ENCODE data around the gene OXLD1. TPM values are rescaled to one million over a fixed set of nuclear protein-coding genes. Genes with fewer than 3 reads are reported as not detected.
A peak's percentile ranks its signal among the peaks of the same experiment; 100 is the strongest.

The OXLD1 gene
- total and polyA plus RNA-seq, 10 of the 15 experiments (the other 5 are each of a cell fraction or from before 2014, with no cell fraction given): 4.6 to 89.5 (median 39.8) TPM

DNA sequence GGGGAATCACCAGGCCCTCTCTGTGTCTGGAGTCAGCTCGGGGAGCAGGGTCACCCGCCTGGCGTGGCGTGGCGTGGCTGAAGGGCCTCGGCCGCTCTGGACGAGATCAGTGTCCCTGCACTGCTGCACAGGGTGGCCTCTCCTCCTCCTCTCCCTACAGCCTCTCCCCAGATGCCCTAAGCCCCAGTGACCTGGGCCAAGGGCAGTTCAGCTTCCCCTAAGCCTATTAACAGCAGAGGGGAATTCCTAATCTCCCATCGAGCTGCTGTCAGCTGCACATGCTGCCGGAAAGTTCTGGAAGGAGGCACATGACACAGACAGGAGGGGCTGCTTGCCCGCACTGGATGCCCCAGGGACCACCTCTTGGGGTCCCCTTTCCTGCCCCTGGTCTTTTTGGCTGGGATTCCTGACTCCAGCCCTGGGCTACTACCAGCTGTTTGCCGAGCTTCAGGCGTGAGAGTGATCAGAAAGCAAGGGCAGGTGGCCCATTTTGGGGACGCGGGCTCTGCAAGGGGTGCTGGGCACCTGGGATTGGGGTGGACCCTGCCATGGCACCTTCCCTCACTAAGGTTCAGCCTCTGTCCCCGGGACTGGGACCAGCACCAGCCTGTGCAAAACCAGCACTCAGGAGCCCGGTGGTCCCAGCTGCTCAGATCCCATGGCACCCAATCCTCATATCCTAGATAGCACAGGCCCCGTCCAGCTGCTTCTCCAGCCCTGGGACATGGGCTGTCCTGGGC is 10.9 kb downstream of the OXLD1 start:
- H3K4me2 ChIP-seq (ENCODE audit: control insufficient read depth, insufficient read depth): no peak overlapping the region
- no peak overlapping the region for H2AFZ ChIP-seq (ENCODE audit: control insufficient read depth, low read depth, low read length)
- no peak for ATAC-seq
- H3K36me3 ChIP-seq (ENCODE audit: control insufficient read depth in 2 of 2, insufficient read depth in 2 of 2, low read length in 1 of 2): no peaks in the 10 kb centered on the region
- H3K9me3 ChIP-seq (replicated peaks; ENCODE audit: control insufficient read depth, insufficient read depth, low read length): no peaks in the 10 kb centered on the region
- H4K20me1 ChIP-seq (ENCODE audit: control insufficient read depth, insufficient read depth): no peaks in the 10 kb centered on the region
- TF ChIP-seq ZNF592 (IDR thresholded peaks at IDR 0.05) (no peak), SIX5 (IDR thresholded peaks at IDR 0.05; ENCODE audit: low read depth, low read length, severe bottlenecking) (no peak), ZZZ3 (IDR thresholded peaks at IDR 0.05; ENCODE audit: control insufficient read depth, insufficient read length, low read depth) (no peak)
- TF ChIP-seq, protein P1, sequence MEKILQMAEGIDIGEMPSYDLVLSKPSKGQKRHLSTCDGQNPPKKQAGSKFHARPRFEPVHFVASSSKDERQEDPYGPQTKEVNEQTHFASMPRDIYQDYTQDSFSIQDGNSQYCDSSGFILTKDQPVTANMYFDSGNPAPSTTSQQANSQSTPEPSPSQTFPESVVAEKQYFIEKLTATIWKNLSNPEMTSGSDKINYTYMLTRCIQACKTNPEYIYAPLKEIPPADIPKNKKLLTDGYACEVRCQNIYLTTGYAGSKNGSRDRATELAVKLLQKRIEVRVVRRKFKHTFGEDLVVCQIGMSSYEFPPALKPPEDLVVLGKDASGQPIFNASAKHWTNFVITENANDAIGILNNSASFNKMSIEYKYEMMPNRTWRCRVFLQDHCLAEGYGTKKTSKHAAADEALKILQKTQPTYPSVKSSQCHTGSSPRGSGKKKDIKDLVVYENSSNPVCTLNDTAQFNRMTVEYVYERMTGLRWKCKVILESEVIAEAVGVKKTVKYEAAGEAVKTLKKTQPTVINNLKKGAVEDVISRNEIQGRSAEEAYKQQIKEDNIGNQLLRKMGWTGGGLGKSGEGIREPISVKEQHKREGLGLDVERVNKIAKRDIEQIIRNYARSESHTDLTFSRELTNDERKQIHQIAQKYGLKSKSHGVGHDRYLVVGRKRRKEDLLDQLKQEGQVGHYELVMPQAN (conservative IDR thresholded peaks at IDR 0.05): no peak
- TF ChIP-seq, protein P2, sequence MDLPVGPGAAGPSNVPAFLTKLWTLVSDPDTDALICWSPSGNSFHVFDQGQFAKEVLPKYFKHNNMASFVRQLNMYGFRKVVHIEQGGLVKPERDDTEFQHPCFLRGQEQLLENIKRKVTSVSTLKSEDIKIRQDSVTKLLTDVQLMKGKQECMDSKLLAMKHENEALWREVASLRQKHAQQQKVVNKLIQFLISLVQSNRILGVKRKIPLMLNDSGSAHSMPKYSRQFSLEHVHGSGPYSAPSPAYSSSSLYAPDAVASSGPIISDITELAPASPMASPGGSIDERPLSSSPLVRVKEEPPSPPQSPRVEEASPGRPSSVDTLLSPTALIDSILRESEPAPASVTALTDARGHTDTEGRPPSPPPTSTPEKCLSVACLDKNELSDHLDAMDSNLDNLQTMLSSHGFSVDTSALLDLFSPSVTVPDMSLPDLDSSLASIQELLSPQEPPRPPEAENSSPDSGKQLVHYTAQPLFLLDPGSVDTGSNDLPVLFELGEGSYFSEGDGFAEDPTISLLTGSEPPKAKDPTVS (IDR thresholded peaks at IDR 0.05; ENCODE audit: low read depth, low read length): 0 out of 2 replicates have a peak, but pooled peaks have one; percentile 58
- WGBS (ENCODE audit: insufficient coverage, insufficient replicate concordance, low lambda C conversion rate, missing lambda C conversion rate): 71% methylated on average over 18 of the region's 18 CpGs
- CTCF ChIA-PET: no interaction called here
- in situ Hi-C loops (cut with MboI): no loop called here
- POLR2A ChIA-PET: interaction anchor here (1.8 kb wide), 1 partner anchor 10 kb away, joined by 5 read pairs; no protein-coding TSS in a partner anchor
- DNase-seq (ENCODE audit: low read depth, low spot score): no peak
- H3K79me2 ChIP-seq (ENCODE audit: control insufficient read depth, insufficient read depth, low read length): no peaks in the 10 kb centered on the region
- intact Hi-C loops (cut with micrococcal nuclease; ENCODE audit: unreplicated experiment): no loop called here
- H3K4me3 ChIP-seq: no peak overlapping the region
- no TSS peak for BruUV-seq (replicated peaks)
- H3K4me1 ChIP-seq (ENCODE audit: control insufficient read depth, insufficient read depth, low read length): peaks cover 8% of the 10 kb centered on the region; the same call in 1 of the 2 replicates
- no peak for FAIRE-seq
- H3K27ac ChIP-seq (ENCODE audit: control insufficient read depth, insufficient read depth): no peak overlapping the region
- H3K9ac ChIP-seq (ENCODE audit: control insufficient read depth, insufficient read depth, low read length): no peak overlapping the region
- RAD21 ChIA-PET (ENCODE audit: unreplicated experiment): no interaction called here
- H3K27me3 ChIP-seq (replicated peaks in 1 of 2; ENCODE audit: control insufficient read depth in 2 of 2, insufficient read depth in 2 of 2, low read length in 1 of 2): no peaks in the 10 kb centered on the region
- SMC1A ChIA-PET (ENCODE audit: uncharacterized antibody, unreplicated experiment): interaction anchor here (0.8 kb wide), 1 partner anchor 89 kb away, joined by 5 read pairs; no protein-coding TSS in a partner anchor

All from GM12878 (cell line).